Mammary epithelial cell (primary cell): ENCODE results near the gene NEK5.

Source experiments
- EZH2 ChIP-seq: IDR thresholded peaks from 2 replicates; pipeline ENCODE4 v1.6.1; 2012; ENCODE audit warnings: low read length, inconsistent platforms, borderline replicate concordance
- TF ChIP-seq, protein P1 (sequence below), 2 donors: IDR thresholded peaks in 1 of 2; conservative IDR thresholded peaks in 1 of 2; 2 replicates each; pipeline ENCODE4 v1.5.1; 2011 to 2012; ENCODE audit warnings: inconsistent platforms in 2 of 2, low read length in 2 of 2, mild to moderate bottlenecking in 2 of 2, control low read depth in 1 of 2, low read depth in 1 of 2; ENCODE audit not compliant: insufficient read depth in 1 of 2; ENCODE audit errors: extremely low read depth in 1 of 2

DNA sequence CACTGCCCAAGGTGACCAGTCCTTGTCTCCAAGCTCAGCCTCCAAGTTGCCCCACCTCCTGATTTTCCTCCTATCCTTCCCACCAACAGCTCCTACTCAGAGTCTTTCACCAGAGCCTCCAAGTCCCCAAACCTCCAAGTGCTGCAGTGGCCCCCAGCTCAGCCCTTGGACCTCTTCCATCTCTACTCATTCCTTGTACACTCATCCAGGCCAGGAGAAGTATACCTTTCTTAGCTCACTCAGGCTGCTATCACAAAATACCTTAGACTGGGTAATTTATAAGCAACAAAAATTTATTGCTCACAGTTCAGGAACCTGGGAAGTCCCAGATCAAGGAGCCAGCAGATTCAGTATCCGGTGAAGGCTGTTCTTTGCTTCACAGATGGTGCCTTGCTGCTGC lies 129.0 kb downstream of the NEK5 start:
- TF ChIP-seq, protein P1, sequence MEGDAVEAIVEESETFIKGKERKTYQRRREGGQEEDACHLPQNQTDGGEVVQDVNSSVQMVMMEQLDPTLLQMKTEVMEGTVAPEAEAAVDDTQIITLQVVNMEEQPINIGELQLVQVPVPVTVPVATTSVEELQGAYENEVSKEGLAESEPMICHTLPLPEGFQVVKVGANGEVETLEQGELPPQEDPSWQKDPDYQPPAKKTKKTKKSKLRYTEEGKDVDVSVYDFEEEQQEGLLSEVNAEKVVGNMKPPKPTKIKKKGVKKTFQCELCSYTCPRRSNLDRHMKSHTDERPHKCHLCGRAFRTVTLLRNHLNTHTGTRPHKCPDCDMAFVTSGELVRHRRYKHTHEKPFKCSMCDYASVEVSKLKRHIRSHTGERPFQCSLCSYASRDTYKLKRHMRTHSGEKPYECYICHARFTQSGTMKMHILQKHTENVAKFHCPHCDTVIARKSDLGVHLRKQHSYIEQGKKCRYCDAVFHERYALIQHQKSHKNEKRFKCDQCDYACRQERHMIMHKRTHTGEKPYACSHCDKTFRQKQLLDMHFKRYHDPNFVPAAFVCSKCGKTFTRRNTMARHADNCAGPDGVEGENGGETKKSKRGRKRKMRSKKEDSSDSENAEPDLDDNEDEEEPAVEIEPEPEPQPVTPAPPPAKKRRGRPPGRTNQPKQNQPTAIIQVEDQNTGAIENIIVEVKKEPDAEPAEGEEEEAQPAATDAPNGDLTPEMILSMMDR (conservative IDR thresholded peaks at IDR 0.05 in 1 of 2, IDR thresholded peaks at IDR 0.05 in 1 of 2; ENCODE audit: extremely low read depth in 1 of 2, insufficient read depth in 1 of 2, low read depth in 1 of 2, low read length in 2 of 2), result no peak
- no peak for TF ChIP-seq EZH2
